Right lobe of liver (tissue), 6 donors: ENCODE results near the gene CDH4. TPM values are rescaled to one million over a fixed set of nuclear protein-coding genes. Genes with fewer than 3 reads are reported as not detected.

Experiments used
- ATAC-seq, 4 donors: fragments of 200-7000 bp; cut with Tn5 transposase; one replicate each; pipeline ENCODE4 v1.9.1; 2020; ENCODE audit warnings: mild to moderate bottlenecking in 4 of 4, moderate library complexity in 4 of 4
- DNase-seq, 3 donors: peaks; one replicate each; pipeline ENCODE4 v3.0.0-alpha.2; 2020
- H3K27ac ChIP-seq, 3 donors: fragments of 200-600 bp; one replicate each; pipeline ENCODE4 v1.8.0; 2022
- H3K27me3 ChIP-seq, 2 donors: fragments of 200-600 bp; one replicate each; pipeline ENCODE4 v1.8.0; 2022
- H3K36me3 ChIP-seq, 4 donors: fragments of 200-600 bp; sonication (generic) in 1 of 4; one replicate each; pipeline versions ENCODE4 v1.5.1 to v1.8.0; 2017 to 2022; ENCODE audit warnings: control low read depth in 1 of 4
- H3K4me1 ChIP-seq, 4 donors: fragments of 200-600 bp; sonication (generic) in 1 of 4; one replicate each; pipeline versions ENCODE4 v1.5.1 to v1.8.0; 2017 to 2022; ENCODE audit warnings: control low read depth in 1 of 4
- H3K4me3 ChIP-seq, 3 donors: fragments of 200-600 bp; one replicate each; pipeline ENCODE4 v1.8.0; 2022
- H3K9me3 ChIP-seq, 4 donors: fragments of 200-600 bp; sonication (generic) in 1 of 4; one replicate each; pipeline versions ENCODE4 v1.5.1 to v1.8.0; 2017 to 2022; ENCODE audit warnings: control low read depth in 1 of 4
- POLR2A ChIP-seq: fragments of 450-650 bp; IDR thresholded peaks from one replicate; pipeline ENCODE4 v1.6.1; 2017; ENCODE audit warnings: antibody characterized with exemption, mild to moderate bottlenecking
- WGBS: methylation state at CpG from one replicate; pipeline ENCODE4 v1.1.6; 2018; ENCODE audit warnings: low coverage, low lambda C conversion rate; ENCODE audit not compliant: insufficient coverage; ENCODE audit errors: missing lambda C conversion rate; 5-methylcytosine and 5-hydroxymethylcytosine counted together
- intact Hi-C, 2 donors: fragments of 100-400 bp; cut with DNase I; formaldehyde crosslinking; loops; one replicate each; pipeline versions ENCODE4 v1.11.2 to v1.14.1; 2022
- total RNA-seq, 6 experiments: library from RNA; depleted of rRNA in 2 of 6; stranded (reverse); fragments of >200 nt in 2 of 6; fragmentation: NEBNext Ultra II Directional in 3 of 6; extraction: Animal tissue kit (Norgen Biotek cat#: 25700) in 3 of 6; gene quantifications; one replicate each; pipeline versions ENCODE4 v1.1.0 to v1.2.4, GENCODE V29; 2016 to 2023
- TF ChIP-seq, protein P1 (sequence below), 4 donors: fragments of 200-600 bp in 3 of 4; fragments of 450-650 bp in 1 of 4; IDR thresholded peaks; one replicate each; pipeline versions ENCODE4 v1.5.1 to v1.8.0; 2016 to 2022; ENCODE audit warnings: antibody characterized with exemption in 4 of 4, mild to moderate bottlenecking in 2 of 4
- donor health status: DM: no; HTN: yes; CAD: no.
- donor health status: DM: no; HTN: no; CAD: no.
- donor health status: DM: no; HTN: no; CAD: no.
- donor health status: DM: no; HTN: yes; CAD: no.
- donor health status: DM: no; HTN: yes; CAD: no.

The CDH4 gene
- total RNA-seq, 6 experiments from 2014 or later = 0.02 to 0.14 (median 0.09) TPM; not detected in 3

- no peaks in the 10 kb centered on the region for H3K9me3 ChIP-seq
- H3K27me3 ChIP-seq = no peaks in the 10 kb centered on the region
- H3K36me3 ChIP-seq = no peaks in the 10 kb centered on the region
- TF ChIP-seq POLR2A = no peak
- TF ChIP-seq, protein P1, sequence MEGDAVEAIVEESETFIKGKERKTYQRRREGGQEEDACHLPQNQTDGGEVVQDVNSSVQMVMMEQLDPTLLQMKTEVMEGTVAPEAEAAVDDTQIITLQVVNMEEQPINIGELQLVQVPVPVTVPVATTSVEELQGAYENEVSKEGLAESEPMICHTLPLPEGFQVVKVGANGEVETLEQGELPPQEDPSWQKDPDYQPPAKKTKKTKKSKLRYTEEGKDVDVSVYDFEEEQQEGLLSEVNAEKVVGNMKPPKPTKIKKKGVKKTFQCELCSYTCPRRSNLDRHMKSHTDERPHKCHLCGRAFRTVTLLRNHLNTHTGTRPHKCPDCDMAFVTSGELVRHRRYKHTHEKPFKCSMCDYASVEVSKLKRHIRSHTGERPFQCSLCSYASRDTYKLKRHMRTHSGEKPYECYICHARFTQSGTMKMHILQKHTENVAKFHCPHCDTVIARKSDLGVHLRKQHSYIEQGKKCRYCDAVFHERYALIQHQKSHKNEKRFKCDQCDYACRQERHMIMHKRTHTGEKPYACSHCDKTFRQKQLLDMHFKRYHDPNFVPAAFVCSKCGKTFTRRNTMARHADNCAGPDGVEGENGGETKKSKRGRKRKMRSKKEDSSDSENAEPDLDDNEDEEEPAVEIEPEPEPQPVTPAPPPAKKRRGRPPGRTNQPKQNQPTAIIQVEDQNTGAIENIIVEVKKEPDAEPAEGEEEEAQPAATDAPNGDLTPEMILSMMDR (IDR thresholded peaks at IDR 0.05) = no peak
- 38% methylated on average over 3 of the region's 14 CpGs for WGBS
- DNase-seq (peak in 1 of 3 donors; percentile 38), ATAC-seq (no peak)
- no peaks in the 10 kb centered on the region for H3K4me1 ChIP-seq
- H3K27ac ChIP-seq = no peak overlapping the region
- H3K4me3 ChIP-seq = no peak overlapping the region
- intact Hi-C loops = no loop called here
Observed at GRCh38 chr20:61786230-61786629, 534.2 kb downstream of the CDH4 start.

DNA sequence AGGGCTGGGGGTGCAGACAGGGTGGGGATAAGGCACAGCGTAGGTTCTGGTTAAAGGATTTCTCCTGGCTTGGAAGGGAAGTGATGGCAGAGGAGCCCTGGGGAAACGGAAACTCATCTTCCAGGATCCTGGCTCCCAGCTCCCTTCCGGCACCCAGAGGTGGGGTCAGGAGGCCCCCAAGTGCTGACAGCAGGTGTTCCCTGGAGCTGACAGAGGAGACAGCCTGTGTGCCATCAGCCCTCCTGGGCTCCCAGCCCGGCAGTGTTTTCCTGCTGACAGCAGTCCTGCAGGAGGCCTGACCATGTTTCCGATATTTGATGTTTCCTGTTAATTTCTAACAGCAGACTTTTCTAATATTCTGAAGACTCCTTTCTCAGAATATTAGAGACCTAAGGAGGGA lies 536.3 kb downstream of the CDH4 start:
- no peak overlapping the region for H3K4me3 ChIP-seq
- TF ChIP-seq, protein P1 (IDR thresholded peaks at IDR 0.05) = no peak
- no peak for TF ChIP-seq POLR2A
- H3K27me3 ChIP-seq = no peaks in the 10 kb centered on the region
- no peaks in the 10 kb centered on the region for H3K9me3 ChIP-seq
- H3K4me1 ChIP-seq = no peaks in the 10 kb centered on the region
- no peak for DNase-seq
- intact Hi-C loops = no loop called here
- H3K36me3 ChIP-seq = no peaks in the 10 kb centered on the region
- no peak overlapping the region for H3K27ac ChIP-seq
- whole genome bisulfite sequencing = 60% methylated on average over 2 of the region's 5 CpGs
- ATAC-seq = no peak

- no peaks in the 10 kb centered on the region for H3K4me1 ChIP-seq
- 52% methylated on average over 3 of the region's 10 CpGs for WGBS
- H3K27ac ChIP-seq = no peak overlapping the region
- H3K27me3 ChIP-seq = no peaks in the 10 kb centered on the region
- DNase-seq (no peak), ATAC-seq (no peak)
- TF ChIP-seq, protein P1 (IDR thresholded peaks at IDR 0.05) = no peak
- no peak for TF ChIP-seq POLR2A
- H3K4me3 ChIP-seq = no peak overlapping the region
- no peaks in the 10 kb centered on the region for H3K36me3 ChIP-seq
- H3K9me3 ChIP-seq = no peaks in the 10 kb centered on the region
- intact Hi-C loops = no loop called here
Observed at GRCh38 chr20:61789329-61789728, 537.3 kb downstream of the CDH4 start.

- no peak for ATAC-seq
- WGBS = 70% methylated on average over 2 of the region's 2 CpGs
- no peak for DNase-seq
- H3K4me3 ChIP-seq = no peak overlapping the region
- no peaks in the 10 kb centered on the region for H3K9me3 ChIP-seq
- intact Hi-C loops = no loop called here
- H3K27ac ChIP-seq = no peak overlapping the region
- no peaks in the 10 kb centered on the region for H3K27me3 ChIP-seq
- no peaks in the 10 kb centered on the region for H3K4me1 ChIP-seq
- H3K36me3 ChIP-seq = no peaks in the 10 kb centered on the region
- no peak for TF ChIP-seq POLR2A
- TF ChIP-seq, protein P1 (IDR thresholded peaks at IDR 0.05) = no peak
Observed at GRCh38 chr20:61790116-61790827, 538.2 kb downstream of the CDH4 start.
